ENCODE data around the gene PRELP.

DNA sequence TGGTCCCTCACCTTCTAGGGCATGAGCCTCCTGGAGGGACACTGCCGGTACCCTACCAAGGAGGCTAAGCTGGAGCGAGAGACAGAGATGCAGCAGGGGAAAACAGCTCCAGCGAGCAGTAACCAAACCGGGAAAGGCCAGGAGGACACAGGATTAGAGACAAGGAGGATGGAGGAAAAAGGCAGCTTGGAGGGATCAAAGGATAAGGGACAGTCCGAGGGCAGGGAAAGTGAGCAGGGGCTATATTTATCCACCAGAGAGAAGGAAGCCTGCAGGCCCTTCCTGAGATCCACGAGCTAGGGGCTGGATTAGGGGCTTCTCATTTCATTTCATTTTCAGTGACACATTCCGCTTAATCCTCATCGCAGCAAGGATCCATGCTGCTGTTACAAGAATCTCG is 33.8 kb upstream of the PRELP start:
- TF ChIP-seq, protein P1, sequence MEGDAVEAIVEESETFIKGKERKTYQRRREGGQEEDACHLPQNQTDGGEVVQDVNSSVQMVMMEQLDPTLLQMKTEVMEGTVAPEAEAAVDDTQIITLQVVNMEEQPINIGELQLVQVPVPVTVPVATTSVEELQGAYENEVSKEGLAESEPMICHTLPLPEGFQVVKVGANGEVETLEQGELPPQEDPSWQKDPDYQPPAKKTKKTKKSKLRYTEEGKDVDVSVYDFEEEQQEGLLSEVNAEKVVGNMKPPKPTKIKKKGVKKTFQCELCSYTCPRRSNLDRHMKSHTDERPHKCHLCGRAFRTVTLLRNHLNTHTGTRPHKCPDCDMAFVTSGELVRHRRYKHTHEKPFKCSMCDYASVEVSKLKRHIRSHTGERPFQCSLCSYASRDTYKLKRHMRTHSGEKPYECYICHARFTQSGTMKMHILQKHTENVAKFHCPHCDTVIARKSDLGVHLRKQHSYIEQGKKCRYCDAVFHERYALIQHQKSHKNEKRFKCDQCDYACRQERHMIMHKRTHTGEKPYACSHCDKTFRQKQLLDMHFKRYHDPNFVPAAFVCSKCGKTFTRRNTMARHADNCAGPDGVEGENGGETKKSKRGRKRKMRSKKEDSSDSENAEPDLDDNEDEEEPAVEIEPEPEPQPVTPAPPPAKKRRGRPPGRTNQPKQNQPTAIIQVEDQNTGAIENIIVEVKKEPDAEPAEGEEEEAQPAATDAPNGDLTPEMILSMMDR (IDR thresholded peaks at IDR 0.05; ENCODE audit: low read length), result no peak
- TF ChIP-seq EZH2 (optimal IDR thresholded peaks at IDR 0.05; ENCODE audit: low read depth, low read length) (no peak), EZH2phosphoT487 (IDR thresholded peaks at IDR 0.05; ENCODE audit: low read length) (no peak)
